ENCODE results near the gene CKAP2L. TPM values are rescaled to one million over a fixed set of nuclear protein-coding genes. Genes with fewer than 3 reads are reported as not detected.

Gene CKAP2L
- total and polyA plus RNA-seq, 2 experiments from 2014 or later, result 16.2 to 30.2 TPM

- Histone ChIP-seq H3K4me2 (no peak overlapping the region), H3K9me2 (ENCODE audit: insufficient read depth) (no peaks in the 10 kb centered on the region), H3F3A (replicated peaks; ENCODE audit: low read depth) (no peaks in the 10 kb centered on the region), H3K36me3 (ENCODE audit: insufficient read depth) (peaks cover 3% of the 10 kb centered on the region; the same call in 1 of the 2 replicates), H2AFZ (no peak overlapping the region), H3K4me1 (ENCODE audit: insufficient read depth) (no peaks in the 10 kb centered on the region), H3K79me2 (replicated peaks; ENCODE audit: insufficient read depth) (no peaks in the 10 kb centered on the region), H3K27ac (ENCODE audit: low read depth) (no peak overlapping the region), H3K4me3 (no peak overlapping the region), H4K20me1 (replicated peaks; ENCODE audit: insufficient read depth) (no peaks in the 10 kb centered on the region), H3K27me3 (ENCODE audit: insufficient read depth) (no peaks in the 10 kb centered on the region)
- Mint-ChIP-seq H3K27ac (no peak overlapping the region), H3K4me1 (no peaks in the 10 kb centered on the region), H3K36me3 (ENCODE audit: low read depth) (peaks cover 2% of the 10 kb centered on the region; the same call in 2 of the 3 replicates), H3K9me3 (no peaks in the 10 kb centered on the region), H3K27me3 (ENCODE audit: insufficient read depth, low read depth, poor library complexity) (no peaks in the 10 kb centered on the region), H3K4me3 (no peak overlapping the region)
- ATAC-seq (no peak), DNase-seq (ENCODE audit: low spot score) (no peak)
- TF ChIP-seq STAT1 (IDR thresholded peaks at IDR 0.05; ENCODE audit: unreplicated experiment) (no peak), ZNF331 (CRISPR knock-in tag; IDR thresholded peaks at IDR 0.05; ENCODE audit: low read depth) (no peak), ZNF462 (CRISPR knock-in tag; IDR thresholded peaks at IDR 0.05) (no peak)
Observed at GRCh38 chr2:112733871-112734270, 30.5 kb downstream of the CKAP2L start.

GRCh38 chr2:112733456-112733855, 31.0 kb downstream of the CKAP2L start:
- Mint-ChIP-seq H3K4me3 (no peak overlapping the region), H3K4me1 (no peaks in the 10 kb centered on the region), H3K27ac (no peak overlapping the region), H3K36me3 (ENCODE audit: low read depth) (no peaks in the 10 kb centered on the region), H3K27me3 (ENCODE audit: insufficient read depth, low read depth, poor library complexity) (no peaks in the 10 kb centered on the region), H3K9me3 (no peaks in the 10 kb centered on the region)
- Histone ChIP-seq H3K27me3 (ENCODE audit: insufficient read depth) (no peaks in the 10 kb centered on the region), H3K4me3 (no peak overlapping the region), H3K79me2 (replicated peaks; ENCODE audit: insufficient read depth) (no peaks in the 10 kb centered on the region), H2AFZ (no peak overlapping the region), H3K4me1 (ENCODE audit: insufficient read depth) (no peaks in the 10 kb centered on the region), H3K27ac (ENCODE audit: low read depth) (no peak overlapping the region), H3F3A (replicated peaks; ENCODE audit: low read depth) (no peaks in the 10 kb centered on the region), H3K9me2 (ENCODE audit: insufficient read depth) (no peaks in the 10 kb centered on the region), H3K4me2 (no peak overlapping the region), H3K36me3 (ENCODE audit: insufficient read depth) (peaks cover 3% of the 10 kb centered on the region; the same call in 1 of the 2 replicates), H4K20me1 (replicated peaks; ENCODE audit: insufficient read depth) (no peaks in the 10 kb centered on the region)
- ATAC-seq (no peak), DNase-seq (ENCODE audit: low spot score) (no peak)
- TF ChIP-seq ZNF114 (CRISPR knock-in tag; IDR thresholded peaks at IDR 0.05) (no peak), ZNF331 (CRISPR knock-in tag; IDR thresholded peaks at IDR 0.05; ENCODE audit: low read depth) (no peak), REST (IDR thresholded peaks at IDR 0.05; ENCODE audit: unreplicated experiment) (no peak), POLR2AphosphoS5 (IDR thresholded peaks at IDR 0.05; ENCODE audit: low read depth) (no peak), CREB1 (CRISPR knock-in tag; IDR thresholded peaks at IDR 0.05; ENCODE audit: low read depth) (no peak), JUNB (IDR thresholded peaks at IDR 0.05; ENCODE audit: unreplicated experiment) (no peak), CTCF (conservative IDR thresholded peaks at IDR 0.05; ENCODE audit: low read depth in 2 of 2) (no peak), STAT1 (IDR thresholded peaks at IDR 0.05; ENCODE audit: unreplicated experiment) (no peak)

Data from GM23338 (cell line).